ENCODE measurements around the gene CACNA2D4. TPM values are rescaled to one million over a fixed set of nuclear protein-coding genes. Genes with fewer than 3 reads are reported as not detected.

CACNA2D4 gene
- total RNA-seq, 2 experiments from 2014 or later = 5.5 to 7.2 TPM

DNA sequence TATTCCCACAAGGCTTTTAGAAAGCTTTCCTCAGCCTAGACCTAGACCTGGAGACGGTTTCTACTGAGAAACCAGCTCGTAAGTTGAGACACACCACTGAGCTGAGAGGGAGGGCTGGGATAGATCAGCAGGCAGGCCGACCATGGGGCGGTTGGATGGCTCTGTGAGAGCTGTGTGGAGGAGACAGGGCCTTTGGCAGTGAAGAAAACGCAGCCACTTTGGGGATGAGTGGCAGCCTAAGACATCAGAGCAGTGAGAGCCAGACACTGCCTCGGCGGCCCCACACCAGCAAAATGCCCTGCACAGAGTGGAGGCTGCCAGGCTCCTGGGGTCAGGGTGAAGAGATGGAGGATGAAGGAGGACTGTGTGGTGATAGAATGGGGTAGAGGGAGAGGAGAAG lies 46.0 kb downstream of the CACNA2D4 start:
- no peak for DNase-seq
- H3K4me1 Mint-ChIP-seq = no peaks in the 10 kb centered on the region
- ATAC-seq = no peak
- no peak overlapping the region for H3K4me3 Mint-ChIP-seq
- intact Hi-C loops (cut with DNase I, micrococcal nuclease) = no loop called here
- POLR2A ChIA-PET = no interaction called here
- peaks cover 3% of the 10 kb centered on the region for H3K27me3 Mint-ChIP-seq
- CTCF ChIA-PET = no interaction called here
- H3K36me3 Mint-ChIP-seq (ENCODE audit: low read depth) = no peaks in the 10 kb centered on the region
- peaks cover 6% of the 10 kb centered on the region for H3K9me3 Mint-ChIP-seq (ENCODE audit: low read depth)
- no peak overlapping the region for H3K27ac Mint-ChIP-seq

GRCh38 chr12:1872001-1872400 lies 46.5 kb downstream of the CACNA2D4 start:
- H3K9me3 Mint-ChIP-seq (ENCODE audit: low read depth) = peaks cover 6% of the 10 kb centered on the region
- ChIA-PET POLR2A (no interaction called here), CTCF (no interaction called here)
- H3K4me1 Mint-ChIP-seq = no peaks in the 10 kb centered on the region
- H3K27ac Mint-ChIP-seq = no peak overlapping the region
- H3K36me3 Mint-ChIP-seq (ENCODE audit: low read depth) = no peaks in the 10 kb centered on the region
- peaks cover 7% of the 10 kb centered on the region for H3K27me3 Mint-ChIP-seq
- intact Hi-C loops (cut with DNase I, micrococcal nuclease) = no loop called here
- ATAC-seq (no peak), DNase-seq (no peak)
- no peak overlapping the region for H3K4me3 Mint-ChIP-seq

DNA sequence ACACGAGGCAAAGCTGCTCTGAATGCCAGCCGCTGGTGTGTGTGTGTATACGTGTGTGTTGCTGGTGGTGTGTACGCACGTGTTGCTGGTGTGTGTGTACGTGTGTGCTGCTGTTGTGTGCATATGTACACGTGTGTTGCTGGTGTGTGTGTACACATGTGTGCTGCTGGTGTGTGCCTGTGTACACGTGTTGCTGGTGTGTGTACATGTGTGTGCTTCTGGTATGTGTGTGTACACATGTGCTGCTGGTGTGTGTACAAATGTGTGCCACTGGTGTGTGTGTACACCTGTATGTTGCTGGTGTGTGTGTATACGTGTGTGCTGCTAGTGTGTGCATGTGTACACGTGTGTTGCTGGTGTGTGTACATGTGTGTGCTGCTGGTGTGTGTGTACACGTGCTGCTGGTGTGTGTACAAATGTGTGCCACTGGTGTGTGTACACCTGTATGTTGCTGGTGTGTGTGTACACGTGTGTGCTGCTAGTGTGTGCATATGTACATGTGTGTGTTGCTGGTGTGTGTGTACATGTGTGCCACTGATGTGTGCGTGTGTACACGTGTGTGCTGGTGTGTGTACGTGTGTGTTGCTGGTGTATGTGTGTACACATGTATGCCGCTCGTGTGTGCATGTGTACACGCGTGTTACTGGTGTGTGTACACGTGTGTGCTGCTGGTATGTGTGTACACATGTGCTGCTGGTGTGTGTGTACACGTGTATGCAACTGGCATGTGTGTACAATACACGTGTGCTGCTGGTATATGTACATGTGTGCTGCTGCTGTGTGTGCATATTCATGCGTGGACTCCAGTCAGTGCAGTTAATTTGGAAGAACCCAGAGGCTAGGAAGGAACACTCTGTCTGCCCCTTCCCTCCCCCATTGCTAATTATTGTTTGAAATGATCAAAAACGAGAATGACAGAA lies 47.2 kb downstream of the CACNA2D4 start:
- POLR2A ChIA-PET = no interaction called here
- ATAC-seq = no peak

GRCh38 chr12:1870086-1870485 lies 48.4 kb downstream of the CACNA2D4 start:
- no peak overlapping the region for H3K27ac Mint-ChIP-seq
- no peaks in the 10 kb centered on the region for H3K4me1 Mint-ChIP-seq
- intact Hi-C loops (cut with DNase I, micrococcal nuclease) = no loop called here
- peaks cover 17% of the 10 kb centered on the region for H3K27me3 Mint-ChIP-seq
- H3K9me3 Mint-ChIP-seq (ENCODE audit: low read depth) = peaks cover 6% of the 10 kb centered on the region
- POLR2A ChIA-PET = no interaction called here
- ATAC-seq = no peak
- no peak for DNase-seq
- CTCF ChIA-PET = interaction anchor here (0.6 to 0.9 kb wide), 3 partner anchors 70 to 780 kb away, joined by 3 to 4 read pairs (median 3); no protein-coding TSS in a partner anchor
- H3K36me3 Mint-ChIP-seq (ENCODE audit: low read depth) = no peaks in the 10 kb centered on the region
- no peak overlapping the region for H3K4me3 Mint-ChIP-seq

More for the DNA sequence above, 47.2 kb downstream of the CACNA2D4 start:
- Mint-ChIP-seq H3K4me3 (no peak overlapping the region), H3K4me1 (no peaks in the 10 kb centered on the region), H3K9me3 (ENCODE audit: low read depth) (peaks cover 6% of the 10 kb centered on the region), H3K27ac (no peak overlapping the region), H3K27me3 (peaks cover 10% of the 10 kb centered on the region), H3K36me3 (ENCODE audit: low read depth) (no peaks in the 10 kb centered on the region)
- DNase-seq = no peak
- CTCF ChIA-PET = no interaction called here
- intact Hi-C loops (cut with DNase I, micrococcal nuclease) = no loop called here

DNA sequence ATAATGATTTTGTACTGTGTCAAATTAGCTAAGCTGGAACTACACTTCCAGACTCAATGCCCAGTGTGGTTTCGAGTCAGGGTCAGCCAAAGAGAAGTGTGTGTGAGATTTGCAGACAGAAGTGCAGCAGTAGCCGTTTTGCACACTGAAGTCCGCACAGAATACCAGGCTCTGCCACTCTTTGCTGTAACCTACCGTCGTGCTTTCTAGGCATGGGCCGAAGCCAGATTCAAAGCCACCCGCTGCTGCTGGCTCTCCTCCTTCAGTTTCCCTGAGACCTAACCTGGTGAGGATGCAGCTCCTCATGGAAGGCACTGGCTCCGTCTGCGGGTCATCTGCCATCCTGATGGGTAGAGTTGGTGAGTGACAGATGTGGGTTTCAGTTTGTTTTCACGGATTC lies 49.3 kb downstream of the CACNA2D4 start:
- Mint-ChIP-seq H3K36me3 (ENCODE audit: low read depth) (no peaks in the 10 kb centered on the region), H3K4me1 (no peaks in the 10 kb centered on the region), H3K27me3 (peaks cover 22% of the 10 kb centered on the region), H3K4me3 (no peak overlapping the region), H3K9me3 (ENCODE audit: low read depth) (peaks cover 6% of the 10 kb centered on the region), H3K27ac (no peak overlapping the region)
- intact Hi-C loops (cut with DNase I, micrococcal nuclease) = no loop called here
- no peak for DNase-seq
- POLR2A ChIA-PET = no interaction called here
- no peak for ATAC-seq
- CTCF ChIA-PET = interaction anchor here (0.6 kb wide), 1 partner anchor 13 kb away, joined by 3 read pairs; no protein-coding TSS in a partner anchor

DNA sequence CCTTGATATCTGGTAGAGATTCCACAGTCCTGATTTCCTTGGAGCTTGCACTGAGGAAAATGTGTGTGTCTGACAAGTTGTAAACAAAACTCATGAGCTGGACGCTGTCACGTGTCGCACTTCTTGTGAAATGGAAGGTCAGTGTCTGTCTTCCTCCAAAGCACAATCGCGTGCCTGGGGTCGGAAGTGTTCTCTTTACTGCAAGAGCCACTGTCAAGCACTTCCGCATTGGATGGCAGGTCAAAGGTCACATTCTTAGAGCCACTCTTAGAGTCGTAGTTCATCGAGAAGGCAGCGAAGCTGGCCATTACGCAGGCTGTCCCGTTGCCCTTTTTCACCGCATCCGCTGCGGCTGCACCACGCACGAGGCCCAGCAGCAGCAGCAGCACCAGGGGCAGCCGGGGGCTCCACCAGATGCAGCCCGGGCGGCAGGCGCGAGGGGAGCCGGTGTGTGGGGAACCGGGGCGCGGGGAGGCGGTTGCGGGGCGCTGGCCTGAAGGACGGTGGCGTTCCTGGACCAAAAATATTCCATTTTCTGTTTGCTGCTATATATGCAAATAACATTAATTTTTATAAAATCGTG lies 53.1 kb downstream of the CACNA2D4 start:
- no peak overlapping the region for H3K27ac Mint-ChIP-seq
- H3K4me3 Mint-ChIP-seq = no peak overlapping the region
- ChIA-PET POLR2A (no interaction called here), CTCF (interaction anchor here (1.1 kb wide), 1 partner anchor 74 kb away, joined by 3 read pairs; no protein-coding TSS in a partner anchor)
- intact Hi-C loops (cut with DNase I, micrococcal nuclease) = no loop called here
- no peaks in the 10 kb centered on the region for H3K4me1 Mint-ChIP-seq
- ATAC-seq = no peak
- H3K9me3 Mint-ChIP-seq (ENCODE audit: low read depth) = no peaks in the 10 kb centered on the region
- no peaks in the 10 kb centered on the region for H3K36me3 Mint-ChIP-seq (ENCODE audit: low read depth)
- DNase-seq = no peak
- H3K27me3 Mint-ChIP-seq = peaks cover 22% of the 10 kb centered on the region

DNA sequence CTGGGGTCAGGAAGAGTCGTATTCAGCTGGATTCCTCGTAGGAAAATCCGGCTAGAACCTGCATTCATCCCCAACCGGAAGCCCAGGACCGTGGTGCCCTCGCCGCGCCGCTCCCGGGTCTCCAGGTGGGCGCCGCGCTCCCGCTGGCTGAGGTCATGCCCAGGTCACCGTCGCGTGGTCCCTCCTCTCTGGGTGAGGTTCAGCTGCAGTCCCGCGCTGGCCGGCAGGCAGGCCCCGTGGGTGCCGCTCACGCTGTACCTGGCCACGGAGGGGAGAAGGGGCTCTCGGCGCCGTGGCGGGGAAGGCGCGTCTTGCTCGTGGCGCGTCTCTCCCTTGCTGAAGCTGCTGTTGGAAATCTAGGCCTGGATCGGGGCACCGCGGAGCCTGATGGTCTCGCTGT lies 53.6 kb downstream of the CACNA2D4 start:
- peaks cover 22% of the 10 kb centered on the region for H3K27me3 Mint-ChIP-seq
- intact Hi-C loops (cut with DNase I, micrococcal nuclease) = no loop called here
- POLR2A ChIA-PET = no interaction called here
- H3K27ac Mint-ChIP-seq = no peak overlapping the region
- ATAC-seq = no peak
- CTCF ChIA-PET = interaction anchor here (1.1 kb wide), 1 partner anchor 74 kb away, joined by 3 read pairs; no protein-coding TSS in a partner anchor
- H3K9me3 Mint-ChIP-seq (ENCODE audit: low read depth) = no peaks in the 10 kb centered on the region
- no peaks in the 10 kb centered on the region for H3K36me3 Mint-ChIP-seq (ENCODE audit: low read depth)
- DNase-seq = no peak
- H3K4me1 Mint-ChIP-seq = no peaks in the 10 kb centered on the region
- no peak overlapping the region for H3K4me3 Mint-ChIP-seq

DNA sequence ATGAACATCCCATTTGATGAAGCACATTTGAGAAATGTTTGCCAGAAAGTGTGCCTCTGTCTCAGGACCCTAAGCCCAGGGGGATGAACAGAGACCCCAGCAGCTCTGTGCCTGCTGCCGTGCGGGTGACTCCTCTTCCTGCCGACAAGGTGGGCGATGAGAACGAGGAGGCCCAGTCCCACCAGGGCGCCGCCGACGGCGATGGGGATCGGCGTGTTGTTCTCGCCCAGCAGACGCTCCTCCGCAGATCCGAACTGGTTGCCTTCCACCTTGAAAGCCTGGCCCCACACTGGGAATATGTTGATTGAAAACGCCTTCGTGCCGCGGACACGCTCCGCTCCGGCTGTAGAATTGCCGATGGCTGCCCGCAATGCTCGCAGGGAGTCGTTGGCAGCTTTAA lies 54.0 kb downstream of the CACNA2D4 start:
- Mint-ChIP-seq H3K9me3 (ENCODE audit: low read depth) (no peaks in the 10 kb centered on the region), H3K27ac (no peak overlapping the region), H3K27me3 (peaks cover 23% of the 10 kb centered on the region), H3K4me1 (no peaks in the 10 kb centered on the region), H3K36me3 (ENCODE audit: low read depth) (no peaks in the 10 kb centered on the region), H3K4me3 (no peak overlapping the region)
- ChIA-PET CTCF (interaction anchor here (1.1 kb wide), 1 partner anchor 75 kb away, joined by 3 read pairs; no protein-coding TSS in a partner anchor), POLR2A (no interaction called here)
- DNase-seq (no peak), ATAC-seq (no peak)
- intact Hi-C loops (cut with DNase I, micrococcal nuclease) = no loop called here

DNA sequence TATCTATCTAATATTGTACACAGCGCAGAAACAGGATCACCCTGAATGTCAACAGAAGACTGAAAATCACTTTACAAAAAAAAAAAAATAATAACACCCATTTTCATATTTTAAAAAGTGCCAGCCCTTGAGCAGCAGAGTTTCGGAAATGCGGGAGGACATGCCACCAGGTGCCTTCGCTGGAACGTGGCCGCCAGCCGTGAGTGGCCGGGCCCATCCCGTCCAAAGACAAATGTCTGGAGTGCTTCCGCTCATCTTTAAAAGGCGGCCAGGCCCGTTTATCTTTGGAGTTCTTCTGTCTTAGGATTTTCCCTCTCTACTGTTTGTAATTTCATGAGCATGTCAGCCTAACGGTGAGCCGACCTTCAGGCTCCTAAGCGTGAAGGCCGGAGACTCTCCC lies 54.6 kb downstream of the CACNA2D4 start:
- H3K36me3 Mint-ChIP-seq (ENCODE audit: low read depth) = no peaks in the 10 kb centered on the region
- no peaks in the 10 kb centered on the region for H3K4me1 Mint-ChIP-seq

GRCh38 chr12:1862973-1863372 lies 55.5 kb downstream of the CACNA2D4 start:
- no peaks in the 10 kb centered on the region for H3K4me1 Mint-ChIP-seq
- intact Hi-C loops (cut with DNase I, micrococcal nuclease) = no loop called here
- no peak overlapping the region for H3K4me3 Mint-ChIP-seq
- DNase-seq = no peak
- no peaks in the 10 kb centered on the region for H3K9me3 Mint-ChIP-seq (ENCODE audit: low read depth)
- H3K36me3 Mint-ChIP-seq (ENCODE audit: low read depth) = no peaks in the 10 kb centered on the region
- no peak for ATAC-seq
- no peak overlapping the region for H3K27ac Mint-ChIP-seq
- ChIA-PET CTCF (interaction anchor here (0.7 kb wide), 1 partner anchor 104 kb away, joined by 3 read pairs; no protein-coding TSS in a partner anchor), POLR2A (no interaction called here)
- peaks cover 25% of the 10 kb centered on the region for H3K27me3 Mint-ChIP-seq

More for the DNA sequence above, 54.6 kb downstream of the CACNA2D4 start:
- ChIA-PET POLR2A (no interaction called here), CTCF (interaction anchor here (0.8 kb wide), 1 partner anchor 171 kb away, joined by 3 read pairs; no protein-coding TSS in a partner anchor)
- H3K27ac Mint-ChIP-seq = no peak overlapping the region
- peaks cover 25% of the 10 kb centered on the region for H3K27me3 Mint-ChIP-seq
- intact Hi-C loops (cut with DNase I, micrococcal nuclease) = no loop called here
- no peaks in the 10 kb centered on the region for H3K9me3 Mint-ChIP-seq (ENCODE audit: low read depth)
- ATAC-seq = no peak
- H3K4me3 Mint-ChIP-seq = no peak overlapping the region
- DNase-seq = no peak

DNA sequence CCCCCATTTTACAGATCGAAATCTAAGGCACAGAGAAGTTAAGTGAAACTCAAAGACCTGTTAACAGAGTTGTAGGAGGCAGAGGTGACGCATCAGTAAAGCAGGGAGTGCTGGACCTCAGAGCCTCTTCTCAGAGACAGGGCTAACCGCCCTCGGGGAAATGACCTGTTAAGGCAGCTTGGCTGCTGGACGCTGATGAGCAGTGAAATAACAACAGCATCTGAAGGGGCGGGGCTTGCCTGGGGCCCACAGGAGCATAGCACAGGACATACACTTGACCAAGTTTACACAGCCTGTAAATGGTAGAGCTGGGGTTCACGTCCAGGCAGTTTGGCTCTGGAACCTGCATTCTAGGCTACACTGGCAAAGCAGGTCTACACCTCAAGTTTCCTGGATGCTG lies 58.8 kb downstream of the CACNA2D4 start:
- DNase-seq (no peak), ATAC-seq (no peak)
- no peak overlapping the region for H3K27ac Mint-ChIP-seq
- ChIA-PET CTCF (no interaction called here), POLR2A (no interaction called here)
- H3K36me3 Mint-ChIP-seq (ENCODE audit: low read depth) = no peaks in the 10 kb centered on the region
- intact Hi-C loops (cut with DNase I, micrococcal nuclease) = no loop called here
- H3K4me3 Mint-ChIP-seq = no peak overlapping the region
- no peaks in the 10 kb centered on the region for H3K4me1 Mint-ChIP-seq
- H3K27me3 Mint-ChIP-seq = peaks cover 7% of the 10 kb centered on the region
- peaks cover 2% of the 10 kb centered on the region for H3K9me3 Mint-ChIP-seq (ENCODE audit: low read depth)

- Mint-ChIP-seq H3K4me3 (no peak overlapping the region), H3K27ac (no peak overlapping the region)
Measured at GRCh38 chr12:1858456-1858855, 60.0 kb downstream of the CACNA2D4 start.

More at GRCh38 chr12:1858456-1858855, 60.0 kb downstream of the CACNA2D4 start:
- ChIA-PET POLR2A (no interaction called here), CTCF (no interaction called here)
- ATAC-seq = no peak
- Mint-ChIP-seq H3K36me3 (ENCODE audit: low read depth) (no peaks in the 10 kb centered on the region), H3K27me3 (peaks cover 2% of the 10 kb centered on the region), H3K4me1 (no peaks in the 10 kb centered on the region), H3K9me3 (ENCODE audit: low read depth) (peaks cover 2% of the 10 kb centered on the region)
- intact Hi-C loops (cut with DNase I, micrococcal nuclease) = no loop called here
- DNase-seq = no peak
